Tibial artery (tissue), 4 donors: ENCODE results near the gene PRSS23.

ENCODE experiments used
- DNase-seq, 2 donors: peaks; one replicate each; pipeline ENCODE4 v3.0.0-alpha.2; 2019
- H3K27ac ChIP-seq, 2 donors: fragments of 200-600 bp; sonication (generic) in 1 of 2; 1 replicate in 1 of 2; 2 replicates in 1 of 2; pipeline ENCODE4 v1.5.1; 2018 to 2019; ENCODE audit warnings: mild to moderate bottlenecking in 1 of 2
- H3K27me3 ChIP-seq, 2 donors: fragments of 200-600 bp; sonication (generic) in 1 of 2; one replicate each; pipeline versions ENCODE4 v1.5.1 to v1.6.0; 2016 to 2019
- H3K36me3 ChIP-seq, 3 donors: fragments of 200-600 bp; sonication (generic) in 2 of 3; one replicate each; pipeline ENCODE4 v1.5.1; 2016 to 2019; ENCODE audit warnings: mild to moderate bottlenecking in 2 of 3
- H3K4me1 ChIP-seq, 4 donors: fragments of 200-600 bp; sonication (generic) in 2 of 4; 1 replicate in 3 of 4; 2 replicates in 1 of 4; pipeline ENCODE4 v1.5.1; 2016 to 2019
- H3K4me3 ChIP-seq, 2 donors: fragments of 200-600 bp; sonication (generic) in 1 of 2; 1 replicate in 1 of 2; 2 replicates in 1 of 2; pipeline ENCODE4 v1.5.1; 2018 to 2019; ENCODE audit warnings: mild to moderate bottlenecking in 2 of 2
- H3K9me3 ChIP-seq, 3 donors: fragments of 200-600 bp; sonication (generic) in 1 of 3; one replicate each; pipeline ENCODE4 v1.5.1; 2016 to 2019
- intact Hi-C: fragments of 100-400 bp; cut with DNase I; formaldehyde crosslinking; loops from one replicate; pipeline ENCODE4 v1.15.0; 2023; ENCODE audit warnings: low total_unique reads
- TF ChIP-seq, protein P1 (sequence below), 2 experiments: fragments of 200-600 bp in 1 of 2; fragments of 450-650 bp in 1 of 2; IDR thresholded peaks; one replicate each; pipeline ENCODE4 v1.5.1; 2017 to 2019; ENCODE audit warnings: antibody characterized with exemption in 2 of 2, mild to moderate bottlenecking in 1 of 2, moderate library complexity in 1 of 2

The PRSS23 gene

DNA sequence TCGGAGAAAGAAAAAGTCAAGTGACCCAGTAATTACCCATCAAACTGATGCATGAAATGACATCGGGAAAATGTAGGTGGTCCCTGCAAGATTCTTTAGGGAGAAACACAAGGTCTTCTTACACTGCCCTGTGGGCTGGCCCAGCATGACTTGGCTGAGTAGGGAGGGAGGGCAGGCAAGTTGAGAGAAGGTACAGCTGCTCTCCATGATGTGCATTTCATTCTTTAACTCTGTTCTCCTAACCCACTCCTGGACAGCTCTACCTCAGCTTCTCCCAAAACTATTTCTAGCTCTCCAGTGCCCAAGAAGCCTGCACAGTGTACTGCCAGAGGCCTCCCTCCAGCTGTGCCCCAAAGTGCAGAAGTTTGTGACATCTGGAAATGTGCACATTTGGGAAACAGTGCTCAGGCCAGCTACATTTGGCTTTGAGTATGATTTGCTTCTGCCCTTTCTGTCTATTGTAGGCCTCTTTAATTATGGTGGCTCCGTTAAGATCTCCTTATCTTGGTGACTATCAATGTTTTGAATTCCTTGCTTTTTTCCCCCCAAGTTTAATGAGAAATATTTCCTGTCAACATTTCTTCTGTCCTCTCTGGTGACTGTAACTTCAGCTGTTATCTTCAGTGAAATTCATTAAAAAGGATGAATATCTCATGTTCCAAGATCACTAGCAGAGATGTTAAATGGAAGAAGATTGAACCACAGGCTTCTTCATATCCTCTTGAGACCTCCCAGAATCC lies 26.7 kb upstream of the PRSS23 start:
- Histone ChIP-seq H3K4me1 (peaks cover 0 to 15% (median 4%) of the 10 kb centered on the region in 4 donors), H3K27ac (no peak overlapping the region), H3K4me3 (no peak overlapping the region), H3K36me3 (no peaks in the 10 kb centered on the region), H3K9me3 (no peaks in the 10 kb centered on the region), H3K27me3 (no peaks in the 10 kb centered on the region)
- no peak for DNase-seq
- TF ChIP-seq, protein P1, sequence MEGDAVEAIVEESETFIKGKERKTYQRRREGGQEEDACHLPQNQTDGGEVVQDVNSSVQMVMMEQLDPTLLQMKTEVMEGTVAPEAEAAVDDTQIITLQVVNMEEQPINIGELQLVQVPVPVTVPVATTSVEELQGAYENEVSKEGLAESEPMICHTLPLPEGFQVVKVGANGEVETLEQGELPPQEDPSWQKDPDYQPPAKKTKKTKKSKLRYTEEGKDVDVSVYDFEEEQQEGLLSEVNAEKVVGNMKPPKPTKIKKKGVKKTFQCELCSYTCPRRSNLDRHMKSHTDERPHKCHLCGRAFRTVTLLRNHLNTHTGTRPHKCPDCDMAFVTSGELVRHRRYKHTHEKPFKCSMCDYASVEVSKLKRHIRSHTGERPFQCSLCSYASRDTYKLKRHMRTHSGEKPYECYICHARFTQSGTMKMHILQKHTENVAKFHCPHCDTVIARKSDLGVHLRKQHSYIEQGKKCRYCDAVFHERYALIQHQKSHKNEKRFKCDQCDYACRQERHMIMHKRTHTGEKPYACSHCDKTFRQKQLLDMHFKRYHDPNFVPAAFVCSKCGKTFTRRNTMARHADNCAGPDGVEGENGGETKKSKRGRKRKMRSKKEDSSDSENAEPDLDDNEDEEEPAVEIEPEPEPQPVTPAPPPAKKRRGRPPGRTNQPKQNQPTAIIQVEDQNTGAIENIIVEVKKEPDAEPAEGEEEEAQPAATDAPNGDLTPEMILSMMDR (IDR thresholded peaks at IDR 0.05), result no peak
- intact Hi-C loops, result no loop called here

DNA sequence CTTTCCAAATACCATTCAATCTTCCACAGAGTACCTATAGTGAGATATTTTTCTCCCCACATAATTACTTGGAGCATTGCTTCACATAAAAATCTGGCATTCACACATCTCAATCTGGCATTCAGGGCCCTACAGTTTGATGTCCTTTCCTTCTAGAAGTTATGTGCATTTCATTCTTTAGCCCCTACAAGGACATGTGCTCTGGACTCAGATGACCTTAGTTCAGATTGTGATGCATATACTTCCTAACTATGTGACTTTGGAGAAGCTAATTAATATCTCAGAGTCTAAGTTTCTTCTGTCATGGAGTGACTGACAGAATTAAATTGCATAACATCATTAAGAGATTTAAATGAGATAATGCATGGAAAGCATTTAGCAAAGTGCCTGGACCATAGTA lies 25.9 kb upstream of the PRSS23 start:
- intact Hi-C loops, result no loop called here
- Histone ChIP-seq H3K9me3 (no peaks in the 10 kb centered on the region), H3K4me1 (peaks cover 0 to 11% (median under 1%) of the 10 kb centered on the region in 4 donors), H3K27me3 (no peaks in the 10 kb centered on the region), H3K36me3 (no peaks in the 10 kb centered on the region), H3K27ac (no peak overlapping the region), H3K4me3 (no peak overlapping the region)
- DNase-seq, result no peak
- TF ChIP-seq, protein P1 (IDR thresholded peaks at IDR 0.05), result no peak

- Histone ChIP-seq H3K36me3 (no peaks in the 10 kb centered on the region), H3K9me3 (no peaks in the 10 kb centered on the region), H3K27ac (no peak overlapping the region), H3K27me3 (no peaks in the 10 kb centered on the region), H3K4me3 (no peak overlapping the region), H3K4me1 (peaks cover 0 to 9% (median 0%) of the 10 kb centered on the region in 4 donors)
- DNase-seq, result no peak
- TF ChIP-seq, protein P1 (IDR thresholded peaks at IDR 0.05), result no peak
- intact Hi-C loops, result no loop called here
Measured at GRCh38 chr11:86775361-86775760, 25.0 kb upstream of the PRSS23 start.

DNA sequence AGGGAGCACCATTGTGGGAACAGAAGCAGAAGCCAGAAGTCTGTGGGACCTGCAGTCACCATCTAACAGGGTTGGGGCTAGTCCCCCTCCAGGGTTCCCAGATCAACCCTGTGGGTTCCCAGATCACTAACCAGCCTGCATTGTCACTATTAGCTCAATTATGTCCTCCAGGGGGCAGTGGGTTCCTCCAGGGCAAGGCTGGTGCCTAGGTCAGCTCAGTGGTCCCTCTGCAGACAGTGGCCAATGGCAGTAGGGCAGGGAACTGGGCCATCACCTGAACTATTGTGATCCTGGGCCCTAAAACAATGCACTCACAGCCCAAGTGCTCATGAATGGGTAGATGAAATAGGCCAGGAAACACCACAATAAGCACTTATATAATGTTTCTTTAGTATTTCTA lies 18.8 kb upstream of the PRSS23 start:
- Histone ChIP-seq H3K27ac (no peak overlapping the region), H3K9me3 (no peaks in the 10 kb centered on the region)

GRCh38 chr11:86782742-86783141 lies 17.6 kb upstream of the PRSS23 start:
- Histone ChIP-seq H3K9me3 (no peaks in the 10 kb centered on the region), H3K27ac (no peak overlapping the region), H3K36me3 (no peaks in the 10 kb centered on the region), H3K4me3 (no peak overlapping the region), H3K4me1 (peaks cover 0 to 11% (median 0%) of the 10 kb centered on the region in 4 donors), H3K27me3 (no peaks in the 10 kb centered on the region)
- no peak for DNase-seq
- intact Hi-C loops, result no loop called here
- TF ChIP-seq, protein P1 (IDR thresholded peaks at IDR 0.05), result no peak

More for the DNA sequence above, 18.8 kb upstream of the PRSS23 start:
- peaks cover 0 to 11% (median 0%) of the 10 kb centered on the region in 4 donors for H3K4me1 ChIP-seq
- no peak for DNase-seq
- H3K36me3 ChIP-seq, result no peaks in the 10 kb centered on the region
- H3K4me3 ChIP-seq, result no peak overlapping the region
- TF ChIP-seq, protein P1 (IDR thresholded peaks at IDR 0.05), result no peak
- H3K27me3 ChIP-seq, result no peaks in the 10 kb centered on the region
- intact Hi-C loops, result no loop called here
